Anterior cingulate cortex (tissue), 58 donors: Measurements from ENCODE around the gene TCEA2.
"Not testable (repeated sequence)": the region's sequence is repeated elsewhere in the genome, so short reads cannot be mapped to it uniquely, and the experiment has no call there.

ENCODE experiments used
- DNase-seq, 58 donors: peaks; one replicate each; lab custom pipeline; 2025; lab: John Stamatoyannopoulos, UW

Gene TCEA2

GRCh38 chr20:64116541-64117431 is 53.8 kb downstream of the TCEA2 start:
- no peak for DNase-seq

- DNase-seq, result not testable (repeated sequence)
Observed at GRCh38 chr20:64117432-64117777, 54.4 kb downstream of the TCEA2 start.

GRCh38 chr20:64119301-64119680 is 56.3 kb downstream of the TCEA2 start:
- DNase-seq, result no peak

- DNase-seq, result no peak
Observed at GRCh38 chr20:64119681-64120341, 56.8 kb downstream of the TCEA2 start.

- no peak for DNase-seq
Observed at GRCh38 chr20:64121586-64121985, 58.6 kb downstream of the TCEA2 start.
